Breast epithelium (tissue), 3 donors: ENCODE measurements around the gene MSANTD1.

ENCODE experiments used
- POLR2A ChIP-seq: fragments of 450-650 bp; IDR thresholded peaks from one replicate; pipeline ENCODE4 v1.6.1; 2016; ENCODE audit warnings: antibody characterized with exemption, mild to moderate bottlenecking, moderate library complexity
- POLR2AphosphoS5 ChIP-seq, 3 donors: sonication (generic); formaldehyde crosslinking; IDR thresholded peaks; one replicate each; pipeline ENCODE4 v1.6.1; 2017; ENCODE audit warnings: antibody characterized with exemption in 3 of 3
- TF ChIP-seq, protein P1 (sequence below), 3 donors: fragments of 450-650 bp; IDR thresholded peaks; one replicate each; pipeline ENCODE4 v1.5.1; 2016 to 2017; ENCODE audit warnings: antibody characterized with exemption in 3 of 3, mild to moderate bottlenecking in 3 of 3, moderate library complexity in 3 of 3

DNA sequence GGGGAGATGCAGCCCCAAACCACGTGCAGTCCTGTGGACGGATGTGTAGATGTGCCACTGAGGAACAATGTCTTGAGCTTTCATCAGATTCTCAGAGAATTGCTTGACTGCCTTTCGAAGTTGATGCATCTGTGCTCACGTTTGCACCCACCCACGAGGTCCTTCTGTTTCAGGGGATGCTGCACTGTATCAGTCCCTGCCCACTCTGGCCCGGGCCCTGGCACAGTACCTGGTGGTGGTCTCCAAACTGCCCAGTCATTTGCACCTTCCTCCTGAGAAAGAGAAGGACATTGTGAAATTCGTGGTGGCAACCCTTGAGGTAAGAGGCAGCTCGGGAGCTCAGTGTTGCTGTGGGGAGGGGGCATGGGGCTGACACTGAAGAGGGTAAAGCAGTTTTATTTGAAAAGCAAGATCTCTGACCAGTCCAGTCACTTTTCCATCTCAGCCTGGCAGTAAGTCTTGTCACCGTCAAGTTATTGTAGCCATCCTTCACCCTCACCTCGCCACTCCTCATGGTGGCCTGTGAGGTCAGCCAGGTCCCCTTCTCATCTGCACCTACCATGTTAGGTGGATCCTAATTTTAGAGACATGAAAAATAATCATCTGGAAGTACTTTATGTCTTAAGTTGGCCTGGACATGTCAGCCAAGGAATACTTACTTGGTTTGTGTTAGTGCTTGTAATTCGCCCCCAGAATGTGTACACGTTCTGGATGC is 36.4 kb upstream of the MSANTD1 start:
- TF ChIP-seq, protein P1, sequence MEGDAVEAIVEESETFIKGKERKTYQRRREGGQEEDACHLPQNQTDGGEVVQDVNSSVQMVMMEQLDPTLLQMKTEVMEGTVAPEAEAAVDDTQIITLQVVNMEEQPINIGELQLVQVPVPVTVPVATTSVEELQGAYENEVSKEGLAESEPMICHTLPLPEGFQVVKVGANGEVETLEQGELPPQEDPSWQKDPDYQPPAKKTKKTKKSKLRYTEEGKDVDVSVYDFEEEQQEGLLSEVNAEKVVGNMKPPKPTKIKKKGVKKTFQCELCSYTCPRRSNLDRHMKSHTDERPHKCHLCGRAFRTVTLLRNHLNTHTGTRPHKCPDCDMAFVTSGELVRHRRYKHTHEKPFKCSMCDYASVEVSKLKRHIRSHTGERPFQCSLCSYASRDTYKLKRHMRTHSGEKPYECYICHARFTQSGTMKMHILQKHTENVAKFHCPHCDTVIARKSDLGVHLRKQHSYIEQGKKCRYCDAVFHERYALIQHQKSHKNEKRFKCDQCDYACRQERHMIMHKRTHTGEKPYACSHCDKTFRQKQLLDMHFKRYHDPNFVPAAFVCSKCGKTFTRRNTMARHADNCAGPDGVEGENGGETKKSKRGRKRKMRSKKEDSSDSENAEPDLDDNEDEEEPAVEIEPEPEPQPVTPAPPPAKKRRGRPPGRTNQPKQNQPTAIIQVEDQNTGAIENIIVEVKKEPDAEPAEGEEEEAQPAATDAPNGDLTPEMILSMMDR (IDR thresholded peaks at IDR 0.05): no peak
- no peak for TF ChIP-seq POLR2A
- no peak for TF ChIP-seq POLR2AphosphoS5 (IDR thresholded peaks at IDR 0.05)
